GM12872 (cell line): Measurements from ENCODE around the gene UST.

ENCODE experiments used
- TF ChIP-seq, protein P1 (sequence below): IDR thresholded peaks from 3 replicates; pipeline ENCODE4 v1.5.1; 2011; ENCODE audit warnings: low read depth, mild to moderate bottlenecking, low read length, moderate library complexity; ENCODE audit not compliant: insufficient read depth

UST gene

DNA sequence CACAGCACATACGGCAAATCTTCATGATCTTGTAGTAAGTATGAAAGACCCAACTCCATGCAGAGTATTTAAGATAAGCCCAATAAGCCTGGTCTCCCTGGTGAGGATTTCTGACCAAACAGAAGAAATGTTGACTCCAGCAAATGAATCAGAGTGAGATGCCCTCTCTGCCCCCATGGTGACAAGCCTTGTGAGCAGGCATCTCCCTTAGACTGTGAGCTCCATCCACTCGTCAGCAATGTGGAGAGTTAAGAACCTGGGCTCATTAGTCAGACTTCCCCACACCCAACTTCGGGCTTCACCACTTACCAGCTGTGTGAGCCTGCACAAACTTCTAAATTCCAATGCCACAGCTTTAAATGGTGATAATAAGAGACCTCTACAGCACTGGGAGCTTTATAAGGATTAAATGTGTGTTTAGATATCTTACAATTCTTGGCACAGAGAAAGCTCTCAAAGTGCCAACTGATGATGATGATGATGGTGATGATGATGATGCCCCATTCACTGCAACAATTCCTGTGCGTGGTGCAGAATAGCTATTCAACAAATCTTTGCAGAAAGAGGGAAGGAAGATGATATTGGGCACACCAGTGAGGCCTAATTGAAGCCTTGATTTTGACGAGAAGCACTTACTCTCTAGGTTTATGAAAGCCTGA is 317.3 kb downstream of the UST start:
- TF ChIP-seq, protein P1, sequence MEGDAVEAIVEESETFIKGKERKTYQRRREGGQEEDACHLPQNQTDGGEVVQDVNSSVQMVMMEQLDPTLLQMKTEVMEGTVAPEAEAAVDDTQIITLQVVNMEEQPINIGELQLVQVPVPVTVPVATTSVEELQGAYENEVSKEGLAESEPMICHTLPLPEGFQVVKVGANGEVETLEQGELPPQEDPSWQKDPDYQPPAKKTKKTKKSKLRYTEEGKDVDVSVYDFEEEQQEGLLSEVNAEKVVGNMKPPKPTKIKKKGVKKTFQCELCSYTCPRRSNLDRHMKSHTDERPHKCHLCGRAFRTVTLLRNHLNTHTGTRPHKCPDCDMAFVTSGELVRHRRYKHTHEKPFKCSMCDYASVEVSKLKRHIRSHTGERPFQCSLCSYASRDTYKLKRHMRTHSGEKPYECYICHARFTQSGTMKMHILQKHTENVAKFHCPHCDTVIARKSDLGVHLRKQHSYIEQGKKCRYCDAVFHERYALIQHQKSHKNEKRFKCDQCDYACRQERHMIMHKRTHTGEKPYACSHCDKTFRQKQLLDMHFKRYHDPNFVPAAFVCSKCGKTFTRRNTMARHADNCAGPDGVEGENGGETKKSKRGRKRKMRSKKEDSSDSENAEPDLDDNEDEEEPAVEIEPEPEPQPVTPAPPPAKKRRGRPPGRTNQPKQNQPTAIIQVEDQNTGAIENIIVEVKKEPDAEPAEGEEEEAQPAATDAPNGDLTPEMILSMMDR = no peak

DNA sequence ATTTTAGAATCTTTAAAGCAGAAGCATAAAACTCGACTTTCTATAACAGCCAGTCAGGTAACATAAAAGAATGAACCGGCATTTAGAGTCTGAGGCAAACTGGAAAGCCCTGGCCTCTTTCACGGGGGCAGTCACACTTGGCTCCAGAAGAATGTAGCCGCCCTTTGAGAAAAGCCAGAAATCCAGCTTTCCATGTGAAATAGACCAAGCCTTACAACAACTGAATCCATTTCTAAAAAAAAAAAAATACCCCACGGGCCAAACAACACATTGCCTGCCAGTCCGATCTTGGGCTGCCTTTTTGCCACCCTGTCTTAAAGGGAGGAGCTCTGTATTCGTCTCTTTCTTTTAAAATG is 317.8 kb downstream of the UST start:
- TF ChIP-seq, protein P1 = no peak

DNA sequence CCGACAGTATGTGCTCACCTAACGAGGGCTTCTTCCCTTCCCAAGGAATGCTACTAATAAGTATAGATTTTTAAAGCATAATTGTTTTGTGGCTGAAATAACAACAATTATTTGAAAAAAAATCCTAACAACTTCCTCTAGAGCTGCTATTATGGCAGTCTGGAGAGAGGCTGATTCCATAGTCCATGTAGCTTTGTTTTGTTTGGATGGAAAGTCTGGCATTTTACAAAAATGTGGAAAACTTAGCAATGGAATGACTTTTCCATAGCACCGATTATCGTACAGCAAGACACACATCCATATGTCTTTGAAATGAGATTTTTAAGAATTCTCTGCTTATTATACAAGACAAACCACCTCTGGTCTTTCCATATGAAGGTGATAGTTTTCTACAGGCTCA is 318.3 kb downstream of the UST start:
- TF ChIP-seq, protein P1 = no peak

DNA sequence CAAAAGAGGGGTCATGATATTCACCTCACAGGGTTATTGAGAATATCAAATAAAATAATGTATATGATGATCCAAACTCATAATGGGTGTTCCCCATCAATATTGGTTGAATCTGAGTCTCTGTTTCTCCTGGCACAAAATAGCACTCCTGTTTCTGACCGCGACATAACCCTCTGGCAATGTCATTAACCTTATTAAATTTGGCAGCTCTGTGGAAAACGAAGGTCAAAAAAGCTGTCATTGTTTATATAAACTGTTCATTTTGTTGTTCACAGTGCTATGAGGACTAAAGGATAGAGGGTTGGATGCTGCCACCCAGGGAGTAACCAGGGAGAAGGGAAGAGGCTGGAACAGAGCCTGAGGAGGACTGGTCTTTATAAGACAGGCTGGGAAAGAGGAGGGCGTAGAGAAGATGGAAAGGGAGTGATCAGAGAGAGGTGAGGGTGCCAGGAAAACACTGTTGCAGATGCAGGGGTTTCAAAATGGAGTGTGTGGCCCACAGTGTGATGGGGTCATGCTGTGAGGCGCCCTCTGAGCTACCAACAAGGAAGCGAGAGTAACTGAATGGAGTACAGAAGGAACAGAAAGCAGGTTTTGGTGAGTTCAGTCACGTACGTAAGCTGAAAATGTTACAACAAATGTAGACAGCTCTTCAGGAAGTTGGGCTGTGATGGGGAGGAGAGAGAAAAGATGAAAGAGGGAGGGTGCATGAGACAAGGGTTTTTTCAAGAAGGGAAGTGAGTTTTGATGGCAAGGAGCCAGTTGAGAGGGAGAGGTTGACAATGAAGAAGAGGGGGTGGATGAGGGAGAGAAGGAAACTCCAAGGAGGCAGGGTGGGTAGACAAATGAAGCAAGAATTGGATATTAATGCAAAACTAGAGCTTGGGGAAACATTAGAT is 319.1 kb downstream of the UST start:
- TF ChIP-seq, protein P1 = no peak

DNA sequence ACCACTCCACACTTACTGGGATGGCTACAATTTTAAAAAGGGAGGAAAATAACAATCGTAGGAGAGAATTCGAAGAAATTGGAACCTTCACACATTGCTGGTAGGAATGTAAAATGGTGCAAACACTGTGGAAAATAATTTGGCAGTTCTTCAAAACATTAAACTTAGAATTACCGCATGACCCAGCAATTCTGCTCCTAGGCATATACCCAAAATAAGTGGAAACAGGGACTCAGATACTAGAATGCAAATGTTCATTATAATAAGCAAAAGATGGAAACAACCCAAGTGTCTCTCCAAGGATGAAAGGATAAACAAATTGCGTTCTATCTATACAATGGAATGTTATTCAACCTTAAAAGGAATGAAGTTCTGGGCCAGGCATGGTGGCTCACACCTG is 325.2 kb downstream of the UST start:
- TF ChIP-seq, protein P1 = no peak

DNA sequence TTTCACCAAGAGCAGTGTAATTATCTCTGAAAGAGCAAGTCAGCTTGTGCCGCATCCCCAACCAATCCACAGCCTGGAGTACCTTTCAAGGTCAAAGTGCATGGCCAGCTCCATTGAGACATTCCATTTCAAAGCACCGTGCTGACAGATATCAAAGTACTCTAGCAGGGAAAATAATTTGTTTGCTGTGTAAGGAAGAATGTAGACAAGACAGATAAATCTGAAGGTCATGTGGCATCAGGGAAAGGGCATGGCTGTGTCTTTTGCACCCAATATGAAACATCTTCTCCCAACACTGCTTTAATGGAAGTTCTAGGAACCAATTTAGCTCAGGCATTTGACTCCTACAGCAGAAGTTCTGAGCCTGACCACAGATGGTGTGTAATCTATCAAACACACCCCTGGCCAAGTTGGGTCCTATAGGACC is 328.0 kb downstream of the UST start:
- TF ChIP-seq, protein P1 = no peak

DNA sequence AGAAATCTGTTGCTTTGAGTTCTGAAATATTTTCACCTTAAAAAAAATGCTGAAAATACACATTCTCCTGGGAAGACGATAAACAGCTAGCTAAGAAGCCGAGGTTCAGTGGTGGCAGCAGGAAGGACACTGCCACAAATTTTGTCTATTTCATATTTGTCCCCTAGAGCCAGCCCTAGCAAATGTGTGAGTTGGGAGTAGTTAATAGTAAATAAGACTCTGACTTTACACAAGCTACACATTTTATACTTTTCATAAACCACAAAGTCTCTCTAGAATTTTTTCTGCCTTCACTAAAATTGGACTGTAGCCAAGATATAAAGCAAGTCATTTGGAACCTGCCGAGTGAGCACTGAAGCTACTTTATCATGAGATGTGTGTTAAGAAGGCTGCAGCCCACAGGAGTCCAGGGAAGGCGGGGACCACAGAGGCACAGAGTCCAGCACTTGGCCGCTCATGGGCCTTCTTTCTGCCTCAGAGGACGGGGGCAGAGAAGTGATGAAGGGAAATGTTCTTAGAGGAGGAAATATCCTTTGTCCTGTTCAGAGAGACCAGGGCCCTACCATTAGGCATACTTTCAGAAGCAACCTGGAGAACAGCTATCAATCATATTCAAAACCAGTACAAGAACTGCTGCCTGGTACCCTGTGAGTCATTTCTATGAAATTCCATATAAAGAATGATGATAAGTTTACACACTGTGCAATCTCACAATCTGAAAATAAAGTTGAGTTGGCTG is 329.0 kb downstream of the UST start:
- TF ChIP-seq, protein P1 = no peak
